Body of pancreas (tissue), 4 donors: ENCODE data around the gene RFX7.

ENCODE experiments used
- CTCF ChIP-seq, 7 experiments: fragments of 450-650 bp in 4 of 7; fragments of 200-600 bp in 3 of 7; sonication (generic) in 3 of 7; IDR thresholded peaks; one replicate each; pipeline ENCODE4 v1.5.1; 2016 to 2019; ENCODE audit warnings: antibody characterized with exemption in 7 of 7
- POLR2A ChIP-seq, 3 donors: fragments of 450-650 bp; IDR thresholded peaks; one replicate each; pipeline ENCODE4 v1.6.1; 2016; ENCODE audit warnings: antibody characterized with exemption in 3 of 3, mild to moderate bottlenecking in 2 of 3

- TF ChIP-seq CTCF (IDR thresholded peaks at IDR 0.05): no peak
- no peak for TF ChIP-seq POLR2A (IDR thresholded peaks at IDR 0.05)
These were observed 167.0 kb downstream of the RFX7 start for GRCh38 chr15:56076640-56077039.
